Upper lobe of left lung (tissue), 6 donors: ENCODE data around the gene PHEX. TPM values are rescaled to one million over a fixed set of nuclear protein-coding genes. Genes with fewer than 3 reads are reported as not detected.

Experiments used
- ATAC-seq, 2 donors: fragments of 200-7000 bp; cut with Tn5 transposase; one replicate each; pipeline ENCODE4 v1.9.1; 2022; ENCODE audit warnings: mild to moderate bottlenecking in 2 of 2, moderate library complexity in 2 of 2; ENCODE audit not compliant: low FRiP score in 2 of 2
- DNase-seq, 2 donors: peaks; one replicate each; pipeline ENCODE4 v3.0.0-alpha.2; 2019 to 2020
- H3K27ac ChIP-seq, 4 donors: fragments of 200-600 bp; sonication (generic); one replicate each; pipeline ENCODE4 v1.5.1; 2016 to 2019
- H3K27me3 ChIP-seq, 4 donors: fragments of 200-600 bp; sonication (generic); one replicate each; pipeline ENCODE4 v1.5.1; 2017 to 2019
- H3K36me3 ChIP-seq, 4 donors: fragments of 200-600 bp; sonication (generic); one replicate each; pipeline ENCODE4 v1.5.1; 2016 to 2019
- H3K4me1 ChIP-seq, 4 donors: fragments of 200-600 bp; sonication (generic); one replicate each; pipeline ENCODE4 v1.5.1; 2018 to 2019
- H3K4me3 ChIP-seq, 4 donors: fragments of 200-600 bp; sonication (generic); one replicate each; pipeline ENCODE4 v1.5.1; 2017 to 2019; ENCODE audit warnings: mild to moderate bottlenecking in 2 of 4, moderate library complexity in 1 of 4
- H3K9me3 ChIP-seq, 4 donors: fragments of 200-600 bp; sonication (generic); one replicate each; pipeline ENCODE4 v1.5.1; 2018 to 2019
- CTCF ChIP-seq, 6 experiments: fragments of 450-650 bp in 4 of 6; fragments of 200-600 bp in 2 of 6; sonication (generic) in 2 of 6; IDR thresholded peaks; one replicate each; pipeline ENCODE4 v1.5.1; 2016 to 2019; ENCODE audit warnings: antibody characterized with exemption in 6 of 6
- EP300 ChIP-seq, 4 donors: sonication (generic); formaldehyde crosslinking; IDR thresholded peaks; one replicate each; pipeline ENCODE4 v1.5.1; 2017; ENCODE audit warnings: antibody characterized with exemption in 4 of 4, control low read depth in 2 of 4
- POLR2A ChIP-seq, 4 donors: fragments of 450-650 bp; IDR thresholded peaks; one replicate each; pipeline ENCODE4 v1.5.1; 2016 to 2017; ENCODE audit warnings: antibody characterized with exemption in 4 of 4, mild to moderate bottlenecking in 2 of 4
- POLR2AphosphoS5 ChIP-seq, 2 donors: sonication (generic); formaldehyde crosslinking; IDR thresholded peaks; one replicate each; pipeline ENCODE4 v1.5.1; 2017; ENCODE audit warnings: antibody characterized with exemption in 2 of 2
- WGBS, 2 donors: methylation state at CpG; one replicate each; pipeline ENCODE4 v1.1.5; 2017 to 2018; 5-methylcytosine and 5-hydroxymethylcytosine counted together
- total RNA-seq, 6 donors: library from RNA; depleted of rRNA in 4 of 6; stranded (reverse); fragments of >200 nt in 4 of 6; gene quantifications; one replicate each; pipeline versions ENCODE4 v1.1.0 to v1.2.1, GENCODE V29; 2016 to 2021
- donor health status: DM: no; HTN: no; CAD: no; lungs with moderate emphysema.
- donor health status: DM: no; HTN: yes; CAD: no; lungs with severe emphysema.

Gene PHEX
- total RNA-seq, 6 donors from 2014 or later = 0.80 to 4.9 (median 1.4) TPM

- Histone ChIP-seq H3K9me3 (peaks cover 0 to 5% (median 0%) of the 10 kb centered on the region in 4 donors), H3K27ac (no peak overlapping the region), H3K4me1 (no peaks in the 10 kb centered on the region), H3K36me3 (no peaks in the 10 kb centered on the region), H3K27me3 (no peaks in the 10 kb centered on the region), H3K4me3 (no peak overlapping the region)
- no peak for ATAC-seq
- no peak for TF ChIP-seq POLR2AphosphoS5 (IDR thresholded peaks at IDR 0.05)
- no peak for TF ChIP-seq EP300 (IDR thresholded peaks at IDR 0.05)
- TF ChIP-seq POLR2A (IDR thresholded peaks at IDR 0.05) = no peak
- no peak for TF ChIP-seq CTCF (IDR thresholded peaks at IDR 0.05)
- no peak for DNase-seq
- 34 to 42% methylated on average over 5 of the region's 5 CpGs for WGBS, 2 donors
Measured at GRCh38 chrX:22012051-22012450, 20.1 kb upstream of the PHEX start.

- 60 to 86% methylated on average over 1 to 7 of the region's 7 CpGs for WGBS, 2 donors
- H3K27ac ChIP-seq = no peak overlapping the region
- no peak for TF ChIP-seq POLR2A (IDR thresholded peaks at IDR 0.05)
- no peak for TF ChIP-seq EP300 (IDR thresholded peaks at IDR 0.05)
- no peak for TF ChIP-seq POLR2AphosphoS5 (IDR thresholded peaks at IDR 0.05)
- no peak for TF ChIP-seq CTCF (IDR thresholded peaks at IDR 0.05)
- H3K27me3 ChIP-seq = no peaks in the 10 kb centered on the region
- no peak for ATAC-seq
- H3K4me1 ChIP-seq = no peaks in the 10 kb centered on the region
- H3K9me3 ChIP-seq = peaks cover 0 to 5% (median 0%) of the 10 kb centered on the region in 4 donors
- no peak overlapping the region for H3K4me3 ChIP-seq
- no peak for DNase-seq
- no peaks in the 10 kb centered on the region for H3K36me3 ChIP-seq
Measured at GRCh38 chrX:22012931-22013330, 19.2 kb upstream of the PHEX start.

- H3K27ac ChIP-seq = no peak overlapping the region
- H3K36me3 ChIP-seq = no peaks in the 10 kb centered on the region
- ATAC-seq (no peak), DNase-seq (no peak)
- H3K27me3 ChIP-seq = no peaks in the 10 kb centered on the region
- WGBS, 2 donors = 81 to 86% methylated on average over 9 of the region's 9 CpGs
- no peak overlapping the region for H3K4me3 ChIP-seq
- no peaks in the 10 kb centered on the region for H3K9me3 ChIP-seq
- H3K4me1 ChIP-seq = no peaks in the 10 kb centered on the region
- no peak for TF ChIP-seq CTCF (IDR thresholded peaks at IDR 0.05)
- no peak for TF ChIP-seq POLR2AphosphoS5 (IDR thresholded peaks at IDR 0.05)
- TF ChIP-seq EP300 (IDR thresholded peaks at IDR 0.05) = no peak
- no peak for TF ChIP-seq POLR2A (IDR thresholded peaks at IDR 0.05)
Measured at GRCh38 chrX:22015139-22015750, 16.9 kb upstream of the PHEX start.

- TF ChIP-seq CTCF (IDR thresholded peaks at IDR 0.05) = no peak
- no peak for TF ChIP-seq POLR2AphosphoS5 (IDR thresholded peaks at IDR 0.05)
- TF ChIP-seq EP300 (IDR thresholded peaks at IDR 0.05) = no peak
- no peak for TF ChIP-seq POLR2A (IDR thresholded peaks at IDR 0.05)
- WGBS, 2 donors = 83 to 88% methylated on average over 9 to 10 of the region's 10 CpGs
- DNase-seq (no peak), ATAC-seq (no peak)
- Histone ChIP-seq H3K4me1 (no peaks in the 10 kb centered on the region), H3K4me3 (no peak overlapping the region), H3K9me3 (no peaks in the 10 kb centered on the region), H3K27me3 (no peaks in the 10 kb centered on the region), H3K36me3 (no peaks in the 10 kb centered on the region), H3K27ac (no peak overlapping the region)
Measured at GRCh38 chrX:22021751-22022324, 10.3 kb upstream of the PHEX start.

GRCh38 chrX:22024577-22024976, 7.5 kb upstream of the PHEX start:
- Histone ChIP-seq H3K4me3 (no peak overlapping the region), H3K4me1 (no peaks in the 10 kb centered on the region), H3K36me3 (no peaks in the 10 kb centered on the region), H3K27ac (no peak overlapping the region), H3K9me3 (no peaks in the 10 kb centered on the region), H3K27me3 (no peaks in the 10 kb centered on the region)
- TF ChIP-seq EP300 (IDR thresholded peaks at IDR 0.05) (no peak), POLR2AphosphoS5 (IDR thresholded peaks at IDR 0.05) (no peak), CTCF (IDR thresholded peaks at IDR 0.05) (no peak), POLR2A (IDR thresholded peaks at IDR 0.05) (no peak)
- no peak for ATAC-seq
- DNase-seq = no peak
- WGBS, 2 donors = 50 to 53% methylated on average over 2 of the region's 2 CpGs
